B cell (primary cell): ENCODE measurements around the gene CNIH4. TPM values are rescaled to one million over a fixed set of nuclear protein-coding genes. Genes with fewer than 3 reads are reported as not detected.

ENCODE experiments used
- ATAC-seq: fragments of 200-7000 bp; cut with Tn5 transposase; one replicate; pipeline ENCODE4 v1.10.0; 2021; ENCODE audit warnings: low read depth, mild to moderate bottlenecking, moderate number of reproducible peaks, moderate library complexity
- CTCF ChIA-PET: fragments of 350-600 bp; sonication (Branson Sonifier 250); formaldehyde crosslinking; loops from one replicate; lab custom pipeline; 2021; ENCODE audit warnings: antibody characterized with exemption, inconsistent platforms; lab: Charles Lee
- POLR2A ChIA-PET: fragments of 350-600 bp; sonication (Branson Sonifier 250); formaldehyde crosslinking; loops from one replicate; lab custom pipeline; 2021; ENCODE audit warnings: antibody characterized with exemption; lab: Charles Lee
- DNase-seq: peaks from one replicate; pipeline ENCODE4 v3.0.0; 2013
- H2AFZ ChIP-seq: 2 replicates; pipeline ENCODE4 v1.6.1; 2012; ENCODE audit warnings: mild to moderate bottlenecking, low read depth, low read length; ENCODE audit not compliant: insufficient read depth, poor library complexity, severe bottlenecking
- H3K27ac ChIP-seq, 2 donors: 1 replicate in 1 of 2; 2 replicates in 1 of 2; pipeline ENCODE4 v1.5.1; 2012 to 2013; ENCODE audit warnings: low read length in 2 of 2, mild to moderate bottlenecking in 2 of 2, moderate library complexity in 1 of 2
- H3K27me3 ChIP-seq, 4 experiments: fragments of 200-600 bp in 1 of 4; sonication (generic) in 1 of 4; replicated peaks in 1 of 4; 1 replicate in 2 of 4; 2 replicates in 2 of 4; pipeline versions ENCODE4 v1.6.1 to v1.7.0; 2013 to 2016; ENCODE audit warnings: low read length in 3 of 4, mild to moderate bottlenecking in 2 of 4, mixed read lengths in 1 of 4, moderate library complexity in 1 of 4; ENCODE audit not compliant: insufficient read depth in 4 of 4, control insufficient read depth in 3 of 4; ENCODE audit errors: control extremely low read depth in 1 of 4
- H3K36me3 ChIP-seq, 2 experiments: replicated peaks in 1 of 2; 1 replicate in 1 of 2; 2 replicates in 1 of 2; pipeline versions ENCODE4 v1.6.1 to v1.7.1; 2013; ENCODE audit warnings: low read length in 1 of 2; ENCODE audit not compliant: insufficient read depth in 2 of 2, control insufficient read depth in 1 of 2; ENCODE audit errors: control extremely low read depth in 1 of 2, extremely low read depth in 1 of 2
- H3K4me1 ChIP-seq, 2 donors: fragments of 200-600 bp in 1 of 2; sonication (generic) in 1 of 2; 1 replicate in 1 of 2; 2 replicates in 1 of 2; pipeline versions ENCODE4 v1.5.1 to v1.6.1; 2013 to 2017; ENCODE audit warnings: low read length in 2 of 2; ENCODE audit not compliant: control insufficient read depth in 2 of 2, insufficient read depth in 2 of 2
- H3K4me2 ChIP-seq: replicated peaks from 2 replicates; pipeline ENCODE3; 2012; ENCODE audit warnings: mild to moderate bottlenecking, low read depth, low read length; ENCODE audit not compliant: poor library complexity, severe bottlenecking
- H3K4me3 ChIP-seq, 5 experiments: fragments of 200-600 bp in 1 of 5; sonication (generic) in 1 of 5; 1 replicate in 3 of 5; 2 replicates in 2 of 5; pipeline versions ENCODE4 v1.5.1 to v1.7.0; 2011 to 2016; ENCODE audit warnings: low read length in 4 of 5, mild to moderate bottlenecking in 4 of 5, low read depth in 2 of 5, control low read depth in 1 of 5, moderate library complexity in 1 of 5; ENCODE audit not compliant: insufficient read depth in 1 of 5; ENCODE audit errors: control extremely low read depth in 1 of 5, extremely low read depth in 1 of 5
- H3K79me2 ChIP-seq: fragments of 200-600 bp; sonication (generic); one replicate; pipeline ENCODE4 v1.6.0; 2016; ENCODE audit warnings: low read length; ENCODE audit not compliant: control insufficient read depth, insufficient read depth
- H3K9ac ChIP-seq: fragments of 200-600 bp; sonication (generic); 2 replicates; pipeline ENCODE4 v1.6.1; 2017; ENCODE audit warnings: mild to moderate bottlenecking, low read length, moderate library complexity
- H3K9me3 ChIP-seq, 3 donors: one replicate each; pipeline versions ENCODE4 v1.6.1 to v1.7.1; 2013; ENCODE audit warnings: low read length in 2 of 3; ENCODE audit not compliant: control insufficient read depth in 2 of 3, insufficient read depth in 1 of 3; ENCODE audit errors: control extremely low read depth in 1 of 3
- H4K20me1 ChIP-seq: 2 replicates; pipeline ENCODE4 v1.6.0; 2012; ENCODE audit warnings: mild to moderate bottlenecking, low read length; ENCODE audit not compliant: insufficient read depth, control insufficient read depth, poor library complexity, severe bottlenecking
- H3K27ac Mint-ChIP-seq: one replicate; pipeline ENCODE4 v1.8.0; 2021; ENCODE audit warnings: mixed read lengths
- H3K27me3 Mint-ChIP-seq: one replicate; pipeline ENCODE4 v1.8.0; 2021; ENCODE audit warnings: mixed read lengths
- H3K4me1 Mint-ChIP-seq: one replicate; pipeline ENCODE4 v1.8.0; 2021; ENCODE audit warnings: mixed read lengths
- H3K4me3 Mint-ChIP-seq: one replicate; pipeline ENCODE4 v1.8.0; 2021; ENCODE audit warnings: mixed read lengths
- H3K9me3 Mint-ChIP-seq: one replicate; pipeline ENCODE4 v1.8.0; 2022; ENCODE audit warnings: mixed read lengths; ENCODE audit not compliant: insufficient read depth
- CTCF ChIP-seq: fragments of 200-600 bp; IDR thresholded peaks from one replicate; pipeline ENCODE4 v1.8.0; 2022; ENCODE audit warnings: antibody characterized with exemption, mild to moderate bottlenecking
- EZH2 ChIP-seq: IDR thresholded peaks from 2 replicates; pipeline ENCODE4 v1.6.1; 2012; ENCODE audit warnings: borderline replicate concordance, low read depth, mild to moderate bottlenecking, moderate library complexity, low read length; ENCODE audit not compliant: insufficient read depth, poor library complexity, severe bottlenecking
- WGBS: methylation state at CpG from one replicate; pipeline ENCODE4 v1.1.5; 2013; ENCODE audit warnings: missing lambda C conversion rate; ENCODE audit not compliant: insufficient coverage; 5-methylcytosine and 5-hydroxymethylcytosine counted together
- intact Hi-C: fragments of 100-400 bp; cut with micrococcal nuclease; formaldehyde crosslinking; loops from one replicate; pipeline ENCODE4 v1.10.0; 2022
- polyA plus RNA-seq: library from polyadenylated mRNA; depleted of rRNA; stranded (reverse); fragments of >200 nt; gene quantifications from 2 replicates; pipeline ENCODE4 v1.2.3, GENCODE V29; 2012
- total RNA-seq, 2 donors: library from RNA; stranded (reverse); fragments of 120-200 nt in 1 of 2; gene quantifications; 1 replicate in 1 of 2; 2 replicates in 1 of 2; pipeline versions ENCODE4 v1.2.3 to v1.2.4, GENCODE V29; 2013 to 2022

The CNIH4 gene
- total and polyA plus RNA-seq, 2 donors (not counting 1 experiment from before 2014, with no cell fraction given): 13.3 to 27.2 TPM

DNA sequence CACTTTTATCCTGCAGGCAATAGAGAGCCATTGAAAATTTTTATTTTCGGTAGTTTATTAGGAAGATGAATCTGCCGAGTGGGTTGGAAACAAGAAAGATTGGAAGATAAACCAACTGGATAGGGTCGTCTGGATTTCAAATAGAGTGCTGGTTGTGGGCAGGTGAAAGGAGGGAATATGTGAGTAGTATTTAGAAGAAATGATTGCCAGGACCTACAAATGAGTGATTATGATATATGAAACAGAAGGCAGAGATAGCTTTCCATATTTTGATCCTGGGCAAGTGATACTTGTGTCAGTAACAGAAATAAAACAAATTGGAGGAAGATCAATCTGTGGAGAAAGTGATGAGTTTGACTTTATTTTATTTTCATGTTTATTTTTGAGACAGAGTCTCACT lies 2.5 kb downstream of the CNIH4 start:
- H3K4me2 ChIP-seq: no peak overlapping the region
- H3K9ac ChIP-seq: no peak overlapping the region
- H3K36me3 ChIP-seq: peaks cover 0 to under 1% of the 10 kb centered on the region in 2 experiments
- no peaks in the 10 kb centered on the region for H3K27me3 ChIP-seq
- H3K27ac ChIP-seq: no peak overlapping the region
- no peaks in the 10 kb centered on the region for H3K27me3 Mint-ChIP-seq
- H3K4me1 Mint-ChIP-seq: peaks cover 28% of the 10 kb centered on the region
- no peak overlapping the region for H3K27ac Mint-ChIP-seq
- intact Hi-C loops: no loop called here
- H3K4me3 Mint-ChIP-seq: no peak overlapping the region
- POLR2A ChIA-PET: no interaction called here
- no peak for DNase-seq
- H4K20me1 ChIP-seq: peaks cover 40% of the 10 kb centered on the region
- peaks cover 68% of the 10 kb centered on the region for H3K79me2 ChIP-seq
- TF ChIP-seq EZH2 (no peak), CTCF (no peak)
- H3K4me1 ChIP-seq: peaks cover 9 to 14% of the 10 kb centered on the region in 2 donors
- 96% methylated on average over 3 of the region's 3 CpGs for WGBS
- no peaks in the 10 kb centered on the region for H3K9me3 Mint-ChIP-seq
- H3K9me3 ChIP-seq: no peaks in the 10 kb centered on the region
- no peak overlapping the region for H2AFZ ChIP-seq
- no peak overlapping the region for H3K4me3 ChIP-seq
- ATAC-seq: no peak
- CTCF ChIA-PET: no interaction called here

DNA sequence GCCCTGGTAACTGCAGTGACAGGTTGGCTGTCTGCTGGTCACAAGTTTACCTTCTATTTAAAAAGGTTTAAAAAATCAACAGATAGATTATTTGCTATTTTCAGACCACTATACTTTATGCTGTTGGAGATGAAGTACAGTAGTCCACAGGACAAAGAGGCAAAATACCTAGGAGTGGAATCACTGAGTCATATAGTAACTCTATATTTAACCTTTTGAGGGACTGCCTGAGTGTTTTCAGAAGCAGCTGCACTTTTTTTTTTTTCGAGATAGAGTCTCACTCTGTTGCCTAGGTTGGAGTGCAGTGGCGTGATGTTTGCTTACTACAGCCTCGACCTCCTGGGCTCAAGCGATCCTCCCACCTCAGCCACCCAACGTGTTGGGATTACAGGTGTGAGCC lies 11.7 kb downstream of the CNIH4 start:
- ChIA-PET POLR2A (no interaction called here), CTCF (interaction anchor here (0.7 kb wide), 1 partner anchor 190 kb away, joined by 3 read pairs; no protein-coding TSS in a partner anchor)
- Mint-ChIP-seq H3K27ac (no peak overlapping the region), H3K27me3 (no peaks in the 10 kb centered on the region), H3K4me3 (no peak overlapping the region), H3K4me1 (peaks cover 17% of the 10 kb centered on the region), H3K9me3 (no peaks in the 10 kb centered on the region)
- H3K27ac ChIP-seq: no peak overlapping the region
- no peak overlapping the region for H3K4me2 ChIP-seq
- no peak for ATAC-seq
- intact Hi-C loops: no loop called here
- peaks cover 34% of the 10 kb centered on the region for H3K79me2 ChIP-seq
- no peak overlapping the region for H3K9ac ChIP-seq
- WGBS: 96% methylated on average over 4 of the region's 5 CpGs
- no peak for TF ChIP-seq EZH2
- peaks cover 22% of the 10 kb centered on the region for H4K20me1 ChIP-seq
- H3K27me3 ChIP-seq: no peaks in the 10 kb centered on the region
- peaks cover 0 to 6% of the 10 kb centered on the region in 2 donors for H3K4me1 ChIP-seq
- no peak for DNase-seq
- H2AFZ ChIP-seq: no peak overlapping the region
- H3K36me3 ChIP-seq: peaks cover 4 to 53% of the 10 kb centered on the region in 2 experiments
- H3K4me3 ChIP-seq: no peak overlapping the region
- no peaks in the 10 kb centered on the region for H3K9me3 ChIP-seq
